NCI-H510A treated with DMSO at 0.1 percent for 48 hours (cell line): ENCODE results near the gene TGFA.
"Not testable (repeated sequence)": the region's sequence is repeated elsewhere in the genome, so short reads cannot be mapped to it uniquely, and the experiment has no call there.

ENCODE experiments used
- DNase-seq: peaks from one replicate; lab custom pipeline; 2025; lab: John Stamatoyannopoulos, UW

TGFA gene

DNA sequence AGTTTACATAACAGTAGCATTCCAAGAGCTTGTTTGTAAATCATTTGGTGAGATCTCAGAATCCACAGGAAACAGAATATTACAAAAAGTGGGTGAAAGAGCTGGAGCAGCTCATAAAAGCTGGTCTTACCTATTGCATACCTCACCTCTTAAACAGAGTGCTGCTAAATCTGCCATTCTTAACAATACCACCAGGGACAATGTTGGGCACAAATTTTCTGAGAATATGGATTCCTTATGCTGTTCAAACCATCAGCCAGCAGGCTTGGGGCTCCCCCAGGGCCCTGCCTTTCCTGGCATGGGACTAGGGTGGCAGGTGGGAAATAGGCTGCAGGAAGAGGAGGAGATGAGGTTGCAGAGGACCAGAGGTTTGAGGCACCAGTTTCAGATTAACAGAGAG, 55.6 kb downstream of the TGFA start:
- DNase-seq, result peak; percentile 17

DNA sequence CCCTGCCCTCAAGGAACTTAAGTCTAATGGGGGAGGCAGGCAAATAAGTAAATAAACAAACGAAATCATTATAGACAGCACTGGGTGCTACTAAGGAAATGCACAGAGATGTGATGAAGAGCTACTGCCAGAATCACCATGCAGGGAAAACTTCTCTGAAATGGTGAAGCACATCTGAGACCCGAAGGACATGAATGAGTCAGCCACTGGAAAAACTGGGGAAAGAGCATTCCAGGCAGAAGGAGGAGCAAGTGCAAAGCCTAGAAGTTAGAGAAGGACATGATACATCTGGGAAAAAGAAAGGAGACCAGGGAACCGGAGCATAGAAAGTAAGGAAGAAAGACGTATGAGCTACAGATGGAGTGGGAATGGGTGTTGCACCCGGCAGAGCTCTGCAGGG, 56.8 kb downstream of the TGFA start:
- DNase-seq, result no peak

DNA sequence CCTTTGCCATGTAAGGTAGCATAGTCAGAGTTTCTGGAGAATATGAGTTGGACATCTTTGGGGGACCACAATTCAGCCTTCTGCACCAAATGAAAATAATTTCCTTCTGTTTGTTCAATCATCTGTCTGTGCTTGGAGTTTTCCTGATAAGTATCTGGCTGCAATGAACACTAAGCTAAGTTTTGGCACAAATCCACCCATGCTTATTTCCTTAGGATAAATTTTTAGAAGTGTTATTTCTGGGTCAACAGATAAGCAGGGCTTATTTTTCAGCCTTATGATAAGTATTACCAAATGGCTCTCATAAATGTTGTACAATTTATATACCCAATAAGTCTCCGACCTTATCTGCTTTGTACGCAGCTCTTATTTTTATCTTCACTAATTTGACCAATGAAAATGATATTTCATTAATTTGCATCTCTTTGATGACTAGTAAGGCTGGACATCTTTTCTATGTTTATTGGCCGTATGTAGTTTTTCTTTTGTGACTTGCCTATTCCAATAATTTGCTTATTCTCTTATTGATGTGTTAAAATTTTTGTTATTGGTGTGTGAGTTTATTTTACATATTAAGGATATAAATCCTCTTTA, 59.2 kb downstream of the TGFA start:
- no peak for DNase-seq

DNA sequence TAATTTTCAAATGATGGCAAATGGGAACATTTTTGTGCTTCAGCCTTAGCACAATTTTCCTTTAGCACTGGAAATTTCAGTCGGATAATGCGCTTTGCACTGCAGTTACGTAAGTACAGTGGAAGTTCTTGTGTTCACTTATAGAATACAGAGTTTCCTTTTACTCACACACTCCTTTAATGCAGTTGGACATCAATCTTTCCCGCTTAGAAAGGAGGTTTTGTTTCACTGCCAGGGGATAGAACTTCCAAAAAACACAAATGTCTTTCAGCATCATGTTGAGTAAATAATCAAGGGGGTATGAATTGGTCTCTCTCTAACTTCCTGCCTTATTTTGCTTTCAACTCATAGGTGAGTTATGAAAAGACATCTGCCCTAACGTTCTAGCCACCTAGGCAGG, 63.2 kb downstream of the TGFA start:
- DNase-seq, result no peak

DNA sequence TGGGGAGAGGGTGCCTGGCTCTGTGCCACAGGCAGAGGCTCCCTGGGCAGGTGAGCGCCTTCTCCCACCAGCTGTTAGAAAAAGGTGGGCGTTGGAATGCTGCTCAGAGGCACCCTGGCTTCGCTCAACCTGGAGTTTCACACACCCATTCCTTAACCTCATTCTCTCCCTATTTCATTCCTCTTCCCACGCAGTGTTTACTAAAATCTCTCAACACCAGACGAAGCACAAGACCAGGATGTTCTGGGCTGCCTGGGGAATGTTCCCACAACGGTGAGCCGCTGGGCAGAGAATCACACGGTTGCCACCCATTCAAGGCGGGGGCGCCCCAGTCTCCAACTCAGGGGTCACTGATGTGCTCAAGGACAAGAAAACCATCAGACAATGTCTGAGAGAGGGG, 64.5 kb downstream of the TGFA start:
- no peak for DNase-seq

DNA sequence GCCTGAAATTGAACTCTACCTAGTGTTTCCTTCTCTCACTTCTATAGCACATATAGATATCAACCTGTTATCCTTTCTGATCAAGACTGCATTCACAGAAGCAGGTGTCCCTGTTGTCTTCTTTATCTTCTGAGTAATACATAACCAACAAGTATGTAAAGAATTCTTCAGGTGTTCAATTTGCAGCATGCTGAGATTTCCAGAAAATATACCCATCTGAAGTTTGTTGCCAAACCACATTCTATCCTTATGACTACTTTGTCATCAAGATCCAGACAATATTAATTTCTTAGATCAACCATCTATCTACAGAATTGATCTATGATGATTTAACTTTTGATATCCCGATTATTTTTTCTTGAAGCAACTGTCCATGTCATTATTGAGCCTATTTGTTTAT, 69.5 kb downstream of the TGFA start:
- DNase-seq, result no peak

DNA sequence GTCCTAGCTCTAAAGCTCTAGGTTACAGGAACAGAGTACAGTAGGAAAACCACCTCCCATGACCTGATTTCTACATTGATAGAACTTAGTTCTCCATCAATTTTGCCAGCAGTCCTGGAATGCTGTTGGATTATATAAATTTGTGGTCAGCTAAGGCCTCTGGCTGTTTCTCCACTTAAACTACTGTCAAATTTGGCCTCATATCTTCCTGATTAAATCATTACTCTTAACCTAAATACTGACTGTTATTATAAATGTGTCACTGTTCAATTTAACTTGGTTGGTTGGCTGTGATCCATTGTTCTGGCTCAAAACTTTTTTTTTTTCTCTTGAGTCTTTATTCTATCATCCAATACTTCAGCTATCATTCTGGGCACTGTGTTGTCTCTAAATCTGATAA, 71.2 kb downstream of the TGFA start:
- no peak for DNase-seq

DNA sequence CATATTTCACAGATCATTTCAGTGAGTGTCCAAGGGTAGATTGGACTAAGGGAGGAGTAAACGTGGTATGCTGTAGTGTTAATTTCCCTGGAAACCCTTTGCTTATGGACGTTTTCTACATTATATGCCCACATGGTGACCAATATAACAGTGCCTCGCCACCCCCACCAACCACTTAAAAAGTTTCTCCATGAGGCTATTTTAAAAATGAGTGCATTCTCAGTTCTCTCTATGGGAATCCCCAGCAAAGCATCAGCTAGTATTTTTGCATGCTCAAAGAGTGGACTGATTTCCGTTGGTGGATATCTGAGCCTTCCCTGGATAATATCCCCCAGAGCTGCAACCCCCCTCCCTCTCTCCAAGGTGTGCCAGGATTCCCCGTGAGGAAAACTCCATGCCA, 73.2 kb downstream of the TGFA start:
- DNase-seq, result peak; percentile 37

DNA sequence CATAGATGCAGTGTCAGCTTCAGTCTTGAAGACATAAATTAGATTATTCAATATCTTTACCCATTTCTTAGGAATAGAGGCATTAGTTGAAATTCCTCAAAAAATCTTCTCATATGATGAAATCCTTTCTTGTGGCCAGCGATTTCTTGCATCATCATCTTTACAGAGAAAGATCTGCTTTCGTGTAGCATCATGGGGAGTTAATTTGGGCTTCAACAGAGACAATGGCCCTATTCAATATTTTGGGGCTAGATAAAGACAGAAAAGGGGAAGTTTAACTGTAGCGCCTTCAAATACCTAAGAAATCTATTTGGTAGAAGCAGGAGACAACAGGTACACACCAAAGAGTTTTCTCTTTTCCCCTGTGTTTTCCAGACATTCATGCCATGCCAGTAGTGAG, 73.8 kb downstream of the TGFA start:
- DNase-seq, result no peak

DNA sequence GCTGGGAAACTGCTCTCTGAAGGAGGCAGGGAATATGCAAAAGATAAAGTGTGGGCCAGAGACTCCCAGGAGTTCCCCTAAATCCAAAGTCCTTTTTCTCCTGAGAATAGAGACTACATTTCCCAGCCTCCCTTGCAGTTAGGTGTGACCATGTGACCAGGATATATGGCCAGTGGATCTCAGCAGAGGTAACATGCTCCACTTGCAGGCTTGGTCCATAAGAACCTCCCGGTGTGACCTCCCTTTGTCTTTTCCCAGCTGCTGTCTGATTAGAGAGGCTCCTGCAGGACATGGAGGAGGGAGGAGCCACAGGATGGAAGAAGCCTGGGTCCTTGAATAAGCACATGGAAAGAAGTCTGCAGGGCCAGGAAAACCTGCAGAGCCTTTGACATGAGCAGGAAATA, 76.2 kb downstream of the TGFA start:
- DNase-seq, result peak; percentile 74

DNA sequence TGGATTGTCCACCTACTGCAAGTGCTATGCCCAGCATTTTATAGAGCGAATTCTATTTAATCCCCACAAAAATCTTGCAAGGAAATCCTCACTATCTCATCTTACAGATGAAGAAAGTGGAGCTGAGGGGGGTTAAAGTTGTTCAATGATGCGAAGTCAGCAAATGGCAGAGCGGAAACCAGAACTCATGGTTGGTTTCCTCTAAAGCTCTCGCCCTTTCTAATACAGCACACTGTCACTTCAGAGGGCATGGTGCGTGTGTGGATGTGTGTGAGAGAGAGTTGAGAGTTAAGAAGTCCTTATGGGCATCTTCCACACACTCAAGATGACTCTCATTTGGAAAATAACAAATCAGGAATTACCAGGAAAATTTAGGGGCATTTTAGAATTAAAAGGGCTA, 78.4 kb downstream of the TGFA start:
- no peak for DNase-seq

DNA sequence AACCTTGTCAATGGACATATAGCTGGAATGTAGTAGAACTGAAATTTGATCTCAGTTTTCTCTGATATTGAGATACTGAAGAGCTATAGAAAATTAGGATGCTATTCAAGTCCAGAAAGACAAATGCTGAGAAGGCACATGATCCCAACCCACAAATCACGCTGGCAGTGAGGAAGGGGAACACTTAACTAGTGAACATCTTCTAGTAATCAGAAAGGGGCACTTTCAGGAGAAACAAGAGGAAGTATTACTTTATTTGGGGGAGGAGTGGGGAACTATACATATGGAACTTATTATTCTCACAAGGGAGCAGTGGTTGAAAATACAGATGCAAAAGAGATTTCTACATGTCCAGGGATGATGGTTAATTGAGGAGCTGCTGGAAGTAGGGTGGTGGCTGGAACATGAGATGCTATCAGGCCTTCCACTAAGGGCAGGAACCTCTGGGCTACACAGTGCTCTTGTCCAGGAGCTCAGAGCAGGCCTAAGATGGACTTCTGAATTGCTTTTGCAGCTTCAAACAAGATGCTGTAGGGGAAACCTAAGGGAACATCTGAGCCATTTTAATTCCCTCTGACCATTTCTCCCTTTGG, 79.3 kb downstream of the TGFA start:
- DNase-seq, result peak; percentile 5

DNA sequence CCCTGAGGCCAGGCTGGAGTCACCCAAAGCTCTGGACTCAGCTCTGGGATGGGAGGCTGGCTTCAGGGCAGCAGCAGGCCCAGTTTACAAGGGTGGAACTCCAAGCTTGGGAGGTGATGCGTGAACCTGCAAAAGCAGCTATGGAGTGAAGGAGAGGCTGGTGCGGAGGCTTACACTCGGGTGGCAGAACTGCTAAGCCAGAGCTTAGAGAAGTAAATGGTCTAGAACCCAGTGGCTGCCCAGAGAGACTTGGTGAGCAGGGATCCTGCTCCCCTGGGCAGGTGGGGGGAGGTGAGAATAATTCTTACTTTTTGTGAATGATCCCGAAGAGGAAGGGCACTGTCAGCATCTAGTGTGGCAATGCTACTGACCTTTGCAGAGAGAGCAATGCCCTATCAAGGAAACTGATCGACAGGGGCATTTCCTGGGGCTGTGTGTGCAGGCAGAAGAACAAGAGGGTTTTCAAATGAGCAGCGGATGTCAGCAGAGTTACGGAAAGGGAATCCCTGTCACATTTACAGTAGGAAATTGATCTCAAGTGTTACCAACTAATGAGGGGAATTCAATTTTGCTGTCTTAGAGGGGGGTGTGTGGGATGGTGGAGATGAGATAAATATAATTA, 80.4 kb downstream of the TGFA start:
- no peak for DNase-seq

DNA sequence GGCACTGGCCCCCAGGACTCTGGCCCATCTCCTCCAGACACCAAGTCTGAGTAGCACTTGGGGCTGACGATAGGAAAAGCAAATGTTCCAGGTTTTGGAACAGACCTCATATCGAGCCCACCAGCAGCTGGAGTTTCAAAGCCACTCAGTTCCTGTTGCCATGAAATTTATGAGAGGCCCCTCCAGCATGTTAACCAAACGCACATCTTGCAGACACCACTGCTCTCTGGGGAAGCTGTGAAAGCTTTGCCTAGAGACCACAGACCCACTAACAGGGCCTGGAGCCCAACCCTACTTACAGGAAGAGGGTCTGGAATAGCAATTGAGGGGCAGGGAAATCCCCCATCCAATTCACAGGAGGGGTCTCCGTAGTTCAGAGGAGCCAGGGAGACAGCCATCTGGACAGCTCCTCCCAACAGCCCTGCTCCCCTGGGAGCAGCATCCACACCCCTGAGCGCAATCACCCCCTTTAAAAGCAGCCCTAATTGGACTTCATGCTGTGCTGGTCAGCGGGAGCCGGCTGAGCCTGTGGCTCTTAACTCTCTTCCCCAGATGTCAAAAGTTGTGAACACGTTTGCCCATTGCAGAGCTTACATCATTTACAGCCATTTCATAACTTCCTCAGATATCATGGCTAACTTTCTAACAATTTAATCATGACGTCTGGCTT, 81.3 kb downstream of the TGFA start:
- DNase-seq, result no peak

DNA sequence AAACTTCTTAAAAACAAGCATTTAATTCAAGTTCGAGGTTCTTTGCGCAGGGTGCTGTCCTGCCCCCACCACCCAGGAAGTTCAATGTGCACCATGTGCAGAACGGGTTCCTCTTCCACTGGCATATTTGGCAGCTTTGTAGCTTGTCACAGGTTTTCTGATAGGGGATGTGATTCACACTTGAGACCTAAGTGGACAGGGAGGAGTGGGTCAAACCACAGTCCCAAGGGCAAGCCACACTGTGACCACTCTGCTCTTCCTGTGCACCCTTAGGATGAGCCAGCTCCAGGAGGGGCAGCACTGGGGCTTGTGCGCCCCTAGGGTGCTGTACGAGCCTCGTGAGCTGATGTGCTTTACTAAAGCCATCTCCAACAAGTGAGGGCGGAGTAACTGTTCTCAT, 82.5 kb downstream of the TGFA start:
- no peak for DNase-seq

DNA sequence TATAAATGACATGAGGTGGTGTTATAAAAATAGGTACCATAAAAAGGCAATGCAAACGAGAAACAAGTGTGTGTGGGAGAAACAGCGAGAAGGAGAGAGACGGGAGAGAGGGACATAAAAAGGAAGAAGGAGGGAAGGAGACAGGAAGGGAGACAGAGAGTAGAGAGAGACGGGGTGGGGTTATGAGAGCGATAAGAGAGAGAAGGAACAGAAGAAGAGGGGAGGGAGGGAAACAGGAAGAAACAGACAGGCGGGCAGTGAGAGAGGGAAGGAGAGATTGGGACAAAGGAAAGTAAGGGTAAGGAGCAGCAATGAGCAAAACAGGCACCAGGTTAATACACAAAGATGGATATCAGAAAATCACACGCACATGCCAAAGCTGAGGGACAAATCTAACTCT, 83.7 kb downstream of the TGFA start:
- DNase-seq, result no peak

DNA sequence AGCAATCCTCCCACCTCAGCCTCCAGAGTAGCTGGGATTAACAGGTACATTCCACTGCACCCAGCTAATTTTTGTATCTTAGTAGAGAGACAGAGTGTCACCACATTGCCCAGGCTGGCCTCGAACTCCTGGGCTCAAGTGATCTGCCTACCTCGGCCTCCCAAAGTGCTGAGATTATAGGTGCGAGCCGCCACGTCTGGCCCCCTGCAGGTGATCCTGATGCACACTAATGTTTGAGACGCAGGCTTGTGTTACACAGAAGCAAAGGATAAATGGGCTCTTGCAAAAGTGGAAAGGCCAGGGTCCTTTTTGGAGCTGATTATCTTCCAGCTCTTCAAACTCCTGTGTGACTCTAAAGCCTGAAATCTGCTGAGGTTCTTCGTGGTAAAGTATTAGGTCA, 84.2 kb downstream of the TGFA start:
- DNase-seq, result no peak

DNA sequence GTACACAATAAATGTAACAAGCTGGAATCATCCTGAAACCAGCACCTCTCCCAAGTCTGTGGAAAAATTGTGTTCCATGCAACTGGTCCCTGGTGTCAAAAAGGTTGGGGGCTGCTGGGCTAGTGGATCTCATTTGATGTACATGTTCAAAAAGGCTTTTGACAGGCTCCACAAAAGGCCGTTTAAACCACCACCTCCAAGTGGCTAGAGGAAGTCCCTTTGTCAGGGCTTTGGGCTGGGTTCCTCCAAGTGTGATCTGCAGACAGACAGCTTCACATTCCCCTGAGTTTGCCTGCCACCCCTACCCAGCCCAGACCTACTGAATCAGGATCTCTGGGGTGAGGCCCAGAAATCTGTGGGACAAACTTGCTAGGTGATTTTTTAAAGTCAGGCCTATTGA, 84.7 kb downstream of the TGFA start:
- DNase-seq, result no peak

DNA sequence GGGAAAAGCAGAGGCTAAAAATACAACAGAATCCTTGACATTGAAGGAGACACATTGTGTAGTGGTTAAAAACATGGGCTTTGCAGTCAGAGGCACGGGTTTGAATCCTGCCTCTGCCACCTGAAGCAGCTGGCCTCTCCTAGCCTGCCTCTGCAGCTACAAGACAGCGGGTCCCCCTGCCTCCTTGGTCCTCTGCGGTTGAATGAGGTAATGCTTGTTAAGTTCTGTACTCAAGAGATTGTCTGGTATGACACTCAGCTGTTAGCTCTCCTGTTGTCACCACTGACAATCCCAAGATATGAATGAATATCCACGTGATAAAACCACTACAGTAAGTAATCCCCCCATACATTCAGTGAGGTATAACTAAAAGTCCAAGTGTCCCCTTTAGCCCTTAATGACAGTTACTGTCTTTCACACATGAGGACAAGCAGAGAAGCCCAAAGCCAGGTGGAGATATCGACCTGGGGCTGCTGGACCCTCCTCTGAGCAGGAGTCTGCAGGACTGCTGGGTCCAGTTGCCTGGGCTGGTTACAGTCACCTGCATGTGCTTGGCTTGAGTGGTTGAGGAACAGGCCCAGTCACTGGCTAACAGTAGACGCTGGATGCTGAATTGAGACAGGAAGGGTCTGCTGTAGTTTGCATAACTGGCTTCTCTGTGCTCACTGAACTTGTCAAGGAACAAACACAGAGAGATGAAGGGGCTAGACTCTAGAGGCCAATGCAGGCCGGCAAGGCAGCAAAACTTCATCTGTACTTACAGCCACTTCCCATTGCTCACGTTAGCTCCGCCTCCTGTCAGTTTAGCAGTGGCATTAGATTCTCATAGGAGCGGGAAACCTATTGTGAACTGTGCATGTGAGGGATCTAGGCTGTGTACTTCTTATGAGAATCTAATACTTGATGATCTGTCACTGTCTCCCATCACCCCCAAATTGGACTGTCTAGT, 85.5 kb downstream of the TGFA start:
- DNase-seq, result peak; percentile 4

DNA sequence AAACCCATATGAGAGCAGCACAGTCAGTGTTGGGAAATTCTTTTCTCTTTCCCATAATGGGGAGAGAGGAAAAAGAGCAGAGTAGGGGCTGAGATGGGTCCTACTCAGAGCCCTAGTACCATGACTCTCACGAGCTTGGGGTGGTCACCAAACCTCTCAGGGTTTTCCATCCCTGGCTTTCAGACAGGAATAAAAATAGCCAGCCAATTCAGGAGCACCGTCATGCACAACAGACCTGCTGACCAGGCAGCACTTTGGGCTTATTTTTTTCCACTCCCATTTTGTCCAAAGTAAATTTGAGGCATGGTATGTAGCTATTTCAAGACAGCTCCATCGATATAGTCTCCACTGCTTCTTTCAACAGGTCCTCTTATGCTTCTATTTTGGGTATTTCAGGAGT, 86.4 kb downstream of the TGFA start:
- no peak for DNase-seq

DNA sequence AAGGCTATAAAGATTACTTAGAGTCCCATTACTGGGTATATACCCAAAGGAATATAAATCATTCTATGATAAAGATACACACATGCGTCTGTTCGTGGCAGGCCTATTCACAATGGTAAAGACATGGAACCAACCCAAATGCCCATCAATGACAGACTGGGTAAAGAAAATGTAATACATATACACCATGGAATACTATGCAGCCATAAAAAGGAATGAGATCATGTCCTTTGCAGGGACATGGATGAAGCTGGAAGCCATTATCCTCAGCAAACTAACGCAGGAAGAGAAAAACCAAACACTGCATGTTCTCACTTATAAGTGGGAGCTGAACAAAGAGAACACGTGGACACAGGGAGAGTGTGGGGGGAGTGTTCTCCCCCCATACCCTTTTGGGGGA, 87.0 kb downstream of the TGFA start:
- not testable (repeated sequence) for DNase-seq

DNA sequence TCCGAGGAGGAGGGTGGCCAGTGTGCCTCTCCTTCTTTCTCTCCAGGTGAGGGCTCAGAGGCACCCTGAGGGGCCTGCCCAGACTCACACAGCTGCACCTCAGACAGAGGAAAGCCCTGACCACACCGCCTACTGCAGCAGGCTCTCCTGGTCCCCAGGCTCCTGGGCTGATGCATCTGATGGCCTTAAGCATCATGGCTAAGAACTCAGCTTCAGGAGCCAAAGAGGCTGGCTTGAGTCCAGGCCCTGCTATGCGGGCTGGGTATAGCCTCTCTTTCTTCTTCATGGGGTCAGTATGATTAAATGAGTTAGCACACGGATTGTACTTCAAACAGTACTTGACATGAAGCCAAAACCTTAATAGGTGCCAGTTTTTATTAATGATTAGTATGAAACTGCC, 89.6 kb downstream of the TGFA start:
- DNase-seq, result no peak
